ENCODE results near the gene KLF7. TPM values are rescaled to one million over a fixed set of nuclear protein-coding genes. Genes with fewer than 3 reads are reported as not detected.

Gene KLF7
- total and polyA plus RNA-seq, 4 experiments from 2014 or later, result 14.1 to 47.1 (median 31.4) TPM

GRCh38 chr2:207136874-207137273, 28.9 kb downstream of the KLF7 start:
- H3K4me1 Mint-ChIP-seq, result peaks cover 41 to 84% (median 73%) of the 10 kb centered on the region in 4 donors
- CTCF ChIA-PET (ENCODE audit: partially characterized antibody), result no interaction called here
- peaks cover 8 to 12% of the 10 kb centered on the region in 2 donors for H3K36me3 Mint-ChIP-seq
- H3K27me3 ChIP-seq (ENCODE audit: insufficient read depth, low read length), result no peaks in the 10 kb centered on the region
- peaks cover 52% of the 10 kb centered on the region for H3K4me1 ChIP-seq (ENCODE audit: insufficient read depth, low read length)
- no peaks in the 10 kb centered on the region for H3K9me3 ChIP-seq (ENCODE audit: control insufficient read depth in 1 of 2, low read length in 2 of 2)
- H3K27me3 Mint-ChIP-seq, result no peaks in the 10 kb centered on the region
- no peak overlapping the region for H3K27ac ChIP-seq (ENCODE audit: low read depth, low read length)
- DNase-seq, result no peak
- POLR2A ChIA-PET (ENCODE audit: partially characterized antibody), result interaction anchor here (1.4 kb wide), 1 partner anchor 29 kb away, joined by 5 read pairs; the partner anchor contains the start of gene KLF7
- H3K4me3 ChIP-seq (ENCODE audit: low read length in 2 of 2), result no peak overlapping the region
- H3K4me3 Mint-ChIP-seq, result no peak overlapping the region
- H3K36me3 ChIP-seq (ENCODE audit: insufficient read depth, low read length), result no peaks in the 10 kb centered on the region
- intact Hi-C loops (cut with micrococcal nuclease), result no loop called here
- peak overlapping the region in 5 of 7 donors; percentile 1 to 92 (median 54) for H3K27ac Mint-ChIP-seq
- peaks cover 0 to 3% (median 0%) of the 10 kb centered on the region in 8 donors for H3K9me3 Mint-ChIP-seq

- Histone ChIP-seq H3K27me3 (ENCODE audit: insufficient read depth, low read length) (no peaks in the 10 kb centered on the region), H3K4me3 (ENCODE audit: low read length in 2 of 2) (no peak overlapping the region), H3K9me3 (ENCODE audit: control insufficient read depth in 1 of 2, low read length in 2 of 2) (no peaks in the 10 kb centered on the region), H3K36me3 (ENCODE audit: insufficient read depth, low read length) (no peaks in the 10 kb centered on the region), H3K4me1 (ENCODE audit: insufficient read depth, low read length) (peaks cover 46% of the 10 kb centered on the region), H3K27ac (ENCODE audit: low read depth, low read length) (no peak overlapping the region)
- Mint-ChIP-seq H3K36me3 (peaks cover 12 to 13% of the 10 kb centered on the region in 2 donors), H3K9me3 (peaks cover 0 to 3% (median 0%) of the 10 kb centered on the region in 8 donors), H3K4me3 (peak overlapping the region in 6 of 8 donors; percentile 23 to 76 (median 58)), H3K27ac (peak overlapping the region; percentile 43 to 95 (median 91)), H3K27me3 (no peaks in the 10 kb centered on the region), H3K4me1 (peaks cover 40 to 80% (median 71%) of the 10 kb centered on the region in 4 donors)
- no peak for DNase-seq
- ChIA-PET POLR2A (ENCODE audit: partially characterized antibody) (interaction anchor here (1.4 kb wide), 1 partner anchor 30 kb away, joined by 5 read pairs; the partner anchor contains the start of gene KLF7), CTCF (ENCODE audit: partially characterized antibody) (no interaction called here)
- intact Hi-C loops (cut with micrococcal nuclease), result no loop called here
Measured at GRCh38 chr2:207135801-207136457, 29.8 kb downstream of the KLF7 start.

- intact Hi-C loops (cut with micrococcal nuclease), result no loop called here
- Histone ChIP-seq H3K4me3 (ENCODE audit: low read length in 2 of 2) (no peak overlapping the region), H3K27ac (ENCODE audit: low read depth, low read length) (no peak overlapping the region), H3K4me1 (ENCODE audit: insufficient read depth, low read length) (peaks cover 40% of the 10 kb centered on the region), H3K36me3 (ENCODE audit: insufficient read depth, low read length) (no peaks in the 10 kb centered on the region), H3K27me3 (ENCODE audit: insufficient read depth, low read length) (no peaks in the 10 kb centered on the region), H3K9me3 (ENCODE audit: control insufficient read depth in 1 of 2, low read length in 2 of 2) (no peaks in the 10 kb centered on the region)
- ChIA-PET CTCF (ENCODE audit: partially characterized antibody) (interaction anchor here (0.9 kb wide), 1 partner anchor 337 kb away, joined by 3 read pairs; no protein-coding TSS in a partner anchor), POLR2A (ENCODE audit: partially characterized antibody) (interaction anchor here (1.5 to 4.3 kb wide), 3 partner anchors 8 to 30 kb away, joined by 5 to 20 read pairs (median 8); partner anchors contain the start of gene KLF7)
- Mint-ChIP-seq H3K27ac (peak overlapping the region; percentile 43 to 95 (median 91)), H3K9me3 (peaks cover 0 to 1% (median 0%) of the 10 kb centered on the region in 8 donors), H3K4me3 (peak overlapping the region in 6 of 8 donors; percentile 0 to 75 (median 56)), H3K27me3 (no peaks in the 10 kb centered on the region), H3K4me1 (peaks cover 39 to 75% (median 67%) of the 10 kb centered on the region in 4 donors), H3K36me3 (peaks cover 12 to 13% of the 10 kb centered on the region in 2 donors)
- peak in 4 of 5 donors; percentile 36 to 67 (median 46) for DNase-seq
Measured at GRCh38 chr2:207135340-207135739, 30.4 kb downstream of the KLF7 start.

GRCh38 chr2:207133820-207134519, 31.8 kb downstream of the KLF7 start:
- H3K36me3 Mint-ChIP-seq, result peaks cover 11 to 13% of the 10 kb centered on the region in 2 donors
- H3K4me3 Mint-ChIP-seq, result peak overlapping the region in 2 of 8 donors; percentile 22 to 27
- ChIA-PET POLR2A (ENCODE audit: partially characterized antibody) (interaction anchor here (1.5 to 4.3 kb wide), 4 partner anchors 10 to 31 kb away, joined by 5 to 20 read pairs (median 7); partner anchors contain the start of gene KLF7), CTCF (ENCODE audit: partially characterized antibody) (interaction anchor here (0.9 kb wide), 1 partner anchor 338 kb away, joined by 3 read pairs; no protein-coding TSS in a partner anchor)
- DNase-seq, result no peak
- H3K4me3 ChIP-seq (ENCODE audit: low read length in 2 of 2), result no peak overlapping the region
- H3K27me3 Mint-ChIP-seq, result no peaks in the 10 kb centered on the region
- H3K36me3 ChIP-seq (ENCODE audit: insufficient read depth, low read length), result no peaks in the 10 kb centered on the region
- H3K27me3 ChIP-seq (ENCODE audit: insufficient read depth, low read length), result no peaks in the 10 kb centered on the region
- H3K27ac ChIP-seq (ENCODE audit: low read depth, low read length), result no peak overlapping the region
- H3K4me1 Mint-ChIP-seq, result peaks cover 37 to 74% (median 65%) of the 10 kb centered on the region in 4 donors
- H3K9me3 Mint-ChIP-seq, result peaks cover 0 to 1% (median 0%) of the 10 kb centered on the region in 8 donors
- H3K4me1 ChIP-seq (ENCODE audit: insufficient read depth, low read length), result peaks cover 39% of the 10 kb centered on the region
- no peaks in the 10 kb centered on the region for H3K9me3 ChIP-seq (ENCODE audit: control insufficient read depth in 1 of 2, low read length in 2 of 2)
- peak overlapping the region in 5 of 7 donors; percentile 39 to 80 (median 48) for H3K27ac Mint-ChIP-seq
- intact Hi-C loops (cut with micrococcal nuclease), result loop anchor here (5.0 kb wide), 1 partner anchor 33 kb away; the partner anchor contains the start of gene KLF7

- Mint-ChIP-seq H3K4me1 (peaks cover 37 to 75% (median 63%) of the 10 kb centered on the region in 4 donors), H3K9me3 (peaks cover 0 to 2% (median 0%) of the 10 kb centered on the region in 8 donors), H3K27ac (peak overlapping the region in 4 of 7 donors; percentile 19 to 48 (median 40)), H3K27me3 (no peaks in the 10 kb centered on the region), H3K36me3 (peaks cover 13% of the 10 kb centered on the region in 2 donors), H3K4me3 (peak overlapping the region in 1 of 8 donors; percentile 22)
- intact Hi-C loops (cut with micrococcal nuclease), result loop anchor here (5.0 kb wide), 1 partner anchor 34 kb away; the partner anchor contains the start of gene KLF7
- no peaks in the 10 kb centered on the region for H3K36me3 ChIP-seq (ENCODE audit: insufficient read depth, low read length)
- no peaks in the 10 kb centered on the region for H3K27me3 ChIP-seq (ENCODE audit: insufficient read depth, low read length)
- H3K9me3 ChIP-seq (ENCODE audit: control insufficient read depth in 1 of 2, low read length in 2 of 2), result no peaks in the 10 kb centered on the region
- DNase-seq, result no peak
- no peak overlapping the region for H3K27ac ChIP-seq (ENCODE audit: low read depth, low read length)
- POLR2A ChIA-PET (ENCODE audit: partially characterized antibody), result interaction anchor here (1.1 to 4.3 kb wide), 3 partner anchors 8 to 32 kb away, joined by 3 to 20 read pairs (median 6); partner anchors contain the start of gene KLF7
- no peak overlapping the region for H3K4me3 ChIP-seq (ENCODE audit: low read length in 2 of 2)
- CTCF ChIA-PET (ENCODE audit: partially characterized antibody), result no interaction called here
- peaks cover 39% of the 10 kb centered on the region for H3K4me1 ChIP-seq (ENCODE audit: insufficient read depth, low read length)
Measured at GRCh38 chr2:207133458-207133819, 32.3 kb downstream of the KLF7 start.

GRCh38 chr2:207132019-207132418, 33.7 kb downstream of the KLF7 start:
- Histone ChIP-seq H3K4me1 (ENCODE audit: insufficient read depth, low read length) (peaks cover 33% of the 10 kb centered on the region), H3K9me3 (ENCODE audit: control insufficient read depth in 1 of 2, low read length in 2 of 2) (no peaks in the 10 kb centered on the region), H3K27ac (ENCODE audit: low read depth, low read length) (no peak overlapping the region), H3K36me3 (ENCODE audit: insufficient read depth, low read length) (no peaks in the 10 kb centered on the region), H3K4me3 (ENCODE audit: low read length in 2 of 2) (no peak overlapping the region), H3K27me3 (ENCODE audit: insufficient read depth, low read length) (no peaks in the 10 kb centered on the region)
- intact Hi-C loops (cut with micrococcal nuclease), result loop anchor here (5.0 kb wide), 1 partner anchor 35 kb away; the partner anchor contains the start of gene KLF7
- DNase-seq, result no peak
- Mint-ChIP-seq H3K9me3 (peaks cover 0 to 2% (median 0%) of the 10 kb centered on the region in 8 donors), H3K27ac (peak overlapping the region in 4 of 7 donors; percentile 7 to 46 (median 22)), H3K27me3 (no peaks in the 10 kb centered on the region), H3K36me3 (peaks cover 13 to 16% of the 10 kb centered on the region in 2 donors), H3K4me3 (no peak overlapping the region), H3K4me1 (peaks cover 39 to 65% (median 56%) of the 10 kb centered on the region in 4 donors)
- ChIA-PET POLR2A (ENCODE audit: partially characterized antibody) (interaction anchor here (0.7 to 4.3 kb wide), 3 partner anchors 12 to 33 kb away, joined by 3 to 20 read pairs (median 6); partner anchors contain the start of gene KLF7), CTCF (ENCODE audit: partially characterized antibody) (interaction anchor here (0.9 to 1.7 kb wide), 2 partner anchors 10 to 24 kb away, joined by 4 to 5 read pairs; no protein-coding TSS in a partner anchor)

All from CD4-positive, alpha-beta memory T cell (primary cell).